ENCODE measurements around the gene GARIN5B.

GARIN5B gene

GRCh38 chr19:55372316-55373081, 9.4 kb upstream of the GARIN5B start:
- DNase-seq (ENCODE audit: insufficient read length, low spot score) (no peak), FAIRE-seq (no peak)
- TF ChIP-seq POU2F2 (IDR thresholded peaks at IDR 0.05; ENCODE audit: low read depth, low read length) (no peak), PAX5 (IDR thresholded peaks at IDR 0.05; ENCODE audit: insufficient read depth, low read length, severe bottlenecking) (no peak)

GRCh38 chr19:55370305-55370988, 7.4 kb upstream of the GARIN5B start, which contains the start of gene IL11:
TSS of gene IL11 (minus strand) at chr19:55370463. CDS start at chr19:55370310, 153 bp downstream.
- DNase-seq (ENCODE audit: insufficient read length, low spot score) (no peak), FAIRE-seq (no peak)
- no peak for TF ChIP-seq PAX5 (IDR thresholded peaks at IDR 0.05; ENCODE audit: insufficient read depth, low read length, severe bottlenecking)
- no peak for TF ChIP-seq POU2F2 (IDR thresholded peaks at IDR 0.05; ENCODE audit: low read depth, low read length)
- no peak for TF ChIP-seq POLR2AphosphoS5 (IDR thresholded peaks at IDR 0.05; ENCODE audit: low read depth, low read length)
- TF ChIP-seq SPI1 (IDR thresholded peaks at IDR 0.05; ENCODE audit: low read depth, low read length), result no peak
- no peak for TF ChIP-seq POLR2A (IDR thresholded peaks at IDR 0.05; ENCODE audit: low read depth, low read length)
- no peak for TF ChIP-seq TAF1 (IDR thresholded peaks at IDR 0.05; ENCODE audit: low read depth, low read length)

- FAIRE-seq, result no peak
- no peak for TF ChIP-seq TAF1 (IDR thresholded peaks at IDR 0.05; ENCODE audit: low read depth, low read length)
- no peak for TF ChIP-seq POU2F2 (IDR thresholded peaks at IDR 0.05; ENCODE audit: low read depth, low read length)
- TF ChIP-seq POLR2AphosphoS5 (IDR thresholded peaks at IDR 0.05; ENCODE audit: low read depth, low read length), result no peak
- no peak for TF ChIP-seq PAX5 (IDR thresholded peaks at IDR 0.05; ENCODE audit: insufficient read depth, low read length, severe bottlenecking)
- DNase-seq (ENCODE audit: insufficient read length, low spot score), result no peak
Observed at GRCh38 chr19:55369653-55370304, 6.7 kb upstream of the GARIN5B start.

GRCh38 chr19:55368701-55369563, 5.9 kb upstream of the GARIN5B start:
- DNase-seq (ENCODE audit: insufficient read length, low spot score), result no peak
- no peak for TF ChIP-seq POLR2AphosphoS5 (IDR thresholded peaks at IDR 0.05; ENCODE audit: low read depth, low read length)
- no peak for TF ChIP-seq POLR2A (IDR thresholded peaks at IDR 0.05; ENCODE audit: low read depth, low read length)
- TF ChIP-seq TAF1 (IDR thresholded peaks at IDR 0.05; ENCODE audit: low read depth, low read length), result no peak
- TF ChIP-seq POU2F2 (IDR thresholded peaks at IDR 0.05; ENCODE audit: low read depth, low read length), result no peak
- TF ChIP-seq SPI1 (IDR thresholded peaks at IDR 0.05; ENCODE audit: low read depth, low read length), result no peak
- no peak for TF ChIP-seq PAX5 (IDR thresholded peaks at IDR 0.05; ENCODE audit: insufficient read depth, low read length, severe bottlenecking)
- no peak for FAIRE-seq

GRCh38 chr19:55368106-55368505, 5.0 kb upstream of the GARIN5B start:
- TF ChIP-seq POLR2AphosphoS5 (IDR thresholded peaks at IDR 0.05; ENCODE audit: low read depth, low read length), result no peak
- TF ChIP-seq PAX5 (IDR thresholded peaks at IDR 0.05; ENCODE audit: insufficient read depth, low read length, severe bottlenecking), result no peak
- TF ChIP-seq TAF1 (IDR thresholded peaks at IDR 0.05; ENCODE audit: low read depth, low read length), result no peak
- TF ChIP-seq POLR2A (IDR thresholded peaks at IDR 0.05; ENCODE audit: low read depth, low read length), result no peak
- no peak for TF ChIP-seq POU2F2 (IDR thresholded peaks at IDR 0.05; ENCODE audit: low read depth, low read length)
- no peak for TF ChIP-seq SPI1 (IDR thresholded peaks at IDR 0.05; ENCODE audit: low read depth, low read length)
- no peak for DNase-seq (ENCODE audit: insufficient read length, low spot score)
- FAIRE-seq, result no peak

- FAIRE-seq, result no peak
Observed at GRCh38 chr19:55366790-55367189, 3.7 kb upstream of the GARIN5B start.

GRCh38 chr19:55365964-55366363, 2.9 kb upstream of the GARIN5B start:
- TF ChIP-seq POLR2A (IDR thresholded peaks at IDR 0.05; ENCODE audit: low read depth, low read length) (no peak), POU2F2 (IDR thresholded peaks at IDR 0.05; ENCODE audit: low read depth, low read length) (no peak), SPI1 (IDR thresholded peaks at IDR 0.05; ENCODE audit: low read depth, low read length) (no peak), TAF1 (IDR thresholded peaks at IDR 0.05; ENCODE audit: low read depth, low read length) (no peak), PAX5 (IDR thresholded peaks at IDR 0.05; ENCODE audit: insufficient read depth, low read length, severe bottlenecking) (no peak), POLR2AphosphoS5 (IDR thresholded peaks at IDR 0.05; ENCODE audit: low read depth, low read length) (no peak)
- DNase-seq (ENCODE audit: insufficient read length, low spot score) (no peak), FAIRE-seq (no peak)

More at GRCh38 chr19:55366790-55367189, 3.7 kb upstream of the GARIN5B start:
- no peak for DNase-seq (ENCODE audit: insufficient read length, low spot score)
- TF ChIP-seq POU2F2 (IDR thresholded peaks at IDR 0.05; ENCODE audit: low read depth, low read length) (no peak), SPI1 (IDR thresholded peaks at IDR 0.05; ENCODE audit: low read depth, low read length) (no peak), PAX5 (IDR thresholded peaks at IDR 0.05; ENCODE audit: insufficient read depth, low read length, severe bottlenecking) (no peak), TAF1 (IDR thresholded peaks at IDR 0.05; ENCODE audit: low read depth, low read length) (no peak), POLR2AphosphoS5 (IDR thresholded peaks at IDR 0.05; ENCODE audit: low read depth, low read length) (no peak), POLR2A (IDR thresholded peaks at IDR 0.05; ENCODE audit: low read depth, low read length) (no peak)

- FAIRE-seq (no peak), DNase-seq (ENCODE audit: insufficient read length, low spot score) (no peak)
- TF ChIP-seq PAX5 (IDR thresholded peaks at IDR 0.05; ENCODE audit: insufficient read depth, low read length, severe bottlenecking) (no peak), TAF1 (IDR thresholded peaks at IDR 0.05; ENCODE audit: low read depth, low read length) (no peak), POLR2AphosphoS5 (IDR thresholded peaks at IDR 0.05; ENCODE audit: low read depth, low read length) (no peak), POU2F2 (IDR thresholded peaks at IDR 0.05; ENCODE audit: low read depth, low read length) (no peak), POLR2A (IDR thresholded peaks at IDR 0.05; ENCODE audit: low read depth, low read length) (no peak), SPI1 (IDR thresholded peaks at IDR 0.05; ENCODE audit: low read depth, low read length) (no peak)
Observed at GRCh38 chr19:55365245-55365644, 2.2 kb upstream of the GARIN5B start.
